ENCODE measurements around the gene IDI1. TPM values are rescaled to one million over a fixed set of nuclear protein-coding genes. Genes with fewer than 3 reads are reported as not detected.

Gene IDI1
- total RNA-seq, 2 experiments from 2014 or later: 68.2 to 68.5 TPM

GRCh38 chr10:1002425-1003006 lies 46.4 kb downstream of the IDI1 start:
- intact Hi-C loops (cut with micrococcal nuclease): loop anchor here (10.0 kb wide), 1 partner anchor 168 kb away; no protein-coding TSS in a partner anchor
- CTCF ChIA-PET: interaction anchor here (0.9 kb wide), 1 partner anchor 34 kb away, joined by 3 read pairs; no protein-coding TSS in a partner anchor
- H3K27ac Mint-ChIP-seq: no peak overlapping the region
- H3K27me3 Mint-ChIP-seq (ENCODE audit: low read depth): no peaks in the 10 kb centered on the region
- H3K4me1 Mint-ChIP-seq (ENCODE audit: low read depth): peaks cover 14% of the 10 kb centered on the region
- peaks cover 8% of the 10 kb centered on the region for H3K9me3 Mint-ChIP-seq
- no peak overlapping the region for H3K4me3 Mint-ChIP-seq
- no peak for DNase-seq
- peaks cover 75% of the 10 kb centered on the region for H3K36me3 Mint-ChIP-seq (ENCODE audit: low read depth)

GRCh38 chr10:997266-998022 lies 51.5 kb downstream of the IDI1 start:
- intact Hi-C loops (cut with micrococcal nuclease): no loop called here
- no peak for DNase-seq
- H3K27ac Mint-ChIP-seq: no peak overlapping the region
- peaks cover 13% of the 10 kb centered on the region for H3K4me1 Mint-ChIP-seq (ENCODE audit: low read depth)
- H3K4me3 Mint-ChIP-seq: no peak overlapping the region
- peaks cover 8% of the 10 kb centered on the region for H3K9me3 Mint-ChIP-seq
- H3K27me3 Mint-ChIP-seq (ENCODE audit: low read depth): no peaks in the 10 kb centered on the region
- H3K36me3 Mint-ChIP-seq (ENCODE audit: low read depth): peaks cover 83% of the 10 kb centered on the region
- CTCF ChIA-PET: no interaction called here

GRCh38 chr10:996031-996430 lies 52.9 kb downstream of the IDI1 start:
- H3K36me3 Mint-ChIP-seq (ENCODE audit: low read depth): peaks cover 75% of the 10 kb centered on the region
- intact Hi-C loops (cut with micrococcal nuclease): no loop called here
- peaks cover 2% of the 10 kb centered on the region for H3K9me3 Mint-ChIP-seq
- H3K4me1 Mint-ChIP-seq (ENCODE audit: low read depth): peaks cover 11% of the 10 kb centered on the region
- CTCF ChIA-PET: no interaction called here
- no peak overlapping the region for H3K27ac Mint-ChIP-seq
- no peaks in the 10 kb centered on the region for H3K27me3 Mint-ChIP-seq (ENCODE audit: low read depth)
- no peak for DNase-seq
- H3K4me3 Mint-ChIP-seq: no peak overlapping the region

- H3K27me3 Mint-ChIP-seq (ENCODE audit: low read depth): no peaks in the 10 kb centered on the region
- no peak for DNase-seq
- H3K36me3 Mint-ChIP-seq (ENCODE audit: low read depth): peaks cover 75% of the 10 kb centered on the region
- H3K4me3 Mint-ChIP-seq: no peak overlapping the region
- H3K4me1 Mint-ChIP-seq (ENCODE audit: low read depth): peaks cover 13% of the 10 kb centered on the region
- H3K9me3 Mint-ChIP-seq: peaks cover 1% of the 10 kb centered on the region
- intact Hi-C loops (cut with micrococcal nuclease): no loop called here
- CTCF ChIA-PET: interaction anchor here (0.5 to 0.7 kb wide), 2 partner anchors 10 to 760 kb away, joined by 3 read pairs; no protein-coding TSS in a partner anchor
- H3K27ac Mint-ChIP-seq: no peak overlapping the region
These were observed 53.4 kb downstream of the IDI1 start for GRCh38 chr10:995559-995926.

- Mint-ChIP-seq H3K4me3 (no peak overlapping the region), H3K4me1 (ENCODE audit: low read depth) (peaks cover 17% of the 10 kb centered on the region), H3K27me3 (ENCODE audit: low read depth) (no peaks in the 10 kb centered on the region), H3K36me3 (ENCODE audit: low read depth) (peaks cover 77% of the 10 kb centered on the region), H3K27ac (no peak overlapping the region), H3K9me3 (no peaks in the 10 kb centered on the region)
- CTCF ChIA-PET: interaction anchor here (0.5 to 0.7 kb wide), 2 partner anchors 9 to 759 kb away, joined by 3 read pairs; no protein-coding TSS in a partner anchor
- no peak for DNase-seq
- intact Hi-C loops (cut with micrococcal nuclease): no loop called here
These were observed 53.9 kb downstream of the IDI1 start for GRCh38 chr10:994836-995558.

- Mint-ChIP-seq H3K4me3 (no peak overlapping the region), H3K9me3 (no peaks in the 10 kb centered on the region), H3K4me1 (ENCODE audit: low read depth) (peaks cover 26% of the 10 kb centered on the region), H3K27me3 (ENCODE audit: low read depth) (no peaks in the 10 kb centered on the region), H3K36me3 (ENCODE audit: low read depth) (peaks cover 69% of the 10 kb centered on the region), H3K27ac (no peak overlapping the region)
- intact Hi-C loops (cut with micrococcal nuclease): no loop called here
- CTCF ChIA-PET: interaction anchor here (0.6 kb wide), 1 partner anchor 20 kb away, joined by 3 read pairs; no protein-coding TSS in a partner anchor
- no peak for DNase-seq
These were observed 56.0 kb downstream of the IDI1 start for GRCh38 chr10:992871-993270.

GRCh38 chr10:992467-992866 lies 56.5 kb downstream of the IDI1 start:
- Mint-ChIP-seq H3K27me3 (ENCODE audit: low read depth) (no peaks in the 10 kb centered on the region), H3K9me3 (no peaks in the 10 kb centered on the region), H3K4me1 (ENCODE audit: low read depth) (peaks cover 26% of the 10 kb centered on the region), H3K4me3 (no peak overlapping the region), H3K27ac (no peak overlapping the region), H3K36me3 (ENCODE audit: low read depth) (peaks cover 65% of the 10 kb centered on the region)
- intact Hi-C loops (cut with micrococcal nuclease): no loop called here
- CTCF ChIA-PET: interaction anchor here (0.6 kb wide), 1 partner anchor 21 kb away, joined by 3 read pairs; no protein-coding TSS in a partner anchor
- no peak for DNase-seq

- Mint-ChIP-seq H3K27ac (no peak overlapping the region), H3K4me3 (no peak overlapping the region), H3K36me3 (ENCODE audit: low read depth) (peaks cover 53% of the 10 kb centered on the region), H3K4me1 (ENCODE audit: low read depth) (peaks cover 37% of the 10 kb centered on the region), H3K27me3 (ENCODE audit: low read depth) (no peaks in the 10 kb centered on the region), H3K9me3 (no peaks in the 10 kb centered on the region)
- CTCF ChIA-PET: no interaction called here
- intact Hi-C loops (cut with micrococcal nuclease): no loop called here
- no peak for DNase-seq
These were observed 58.1 kb downstream of the IDI1 start for GRCh38 chr10:990808-991207.

Other genes with a start within 250 kb of the IDI1 start
- gene LARP4B, start 117.4 kb downstream of the IDI1 start, total RNA-seq: 10 to 100 TPM; 66.7 to 69.3 TPM
- 10 to 100 TPM; 98.3 to 98.9 TPM for gene GTPBP4, start 60.7 kb downstream of the IDI1 start, total RNA-seq
- gene IDI2, start 23.3 kb downstream of the IDI1 start, total RNA-seq: not detected
- gene WDR37, start 7.3 kb upstream of the IDI1 start, total RNA-seq: 10 to 100 TPM; 14.0 to 16.0 TPM